Renal cortex interstitium (tissue), 11 donors: ENCODE data around the gene SPDL1. TPM values are rescaled to one million over a fixed set of nuclear protein-coding genes. Genes with fewer than 3 reads are reported as not detected.

Source experiments
- DNase-seq, 11 donors: peaks; one replicate each; pipeline ENCODE4 v3.0.0-alpha.2; 2013; ENCODE audit warnings: low read depth in 9 of 11, low spot score in 4 of 11; ENCODE audit errors: extremely low read depth in 1 of 11
- polyA plus RNA-seq, 3 donors: library from polyadenylated mRNA; unstranded; fragments of 120-200 nt; gene quantifications; one replicate each; pipeline ENCODE4 v1.2.1, GENCODE V29; 2013; ENCODE audit not compliant: insufficient read length in 3 of 3

The SPDL1 gene
- polyA plus RNA-seq, 3 donors = 33.3 to 43.8 (median 38.8) TPM

DNA sequence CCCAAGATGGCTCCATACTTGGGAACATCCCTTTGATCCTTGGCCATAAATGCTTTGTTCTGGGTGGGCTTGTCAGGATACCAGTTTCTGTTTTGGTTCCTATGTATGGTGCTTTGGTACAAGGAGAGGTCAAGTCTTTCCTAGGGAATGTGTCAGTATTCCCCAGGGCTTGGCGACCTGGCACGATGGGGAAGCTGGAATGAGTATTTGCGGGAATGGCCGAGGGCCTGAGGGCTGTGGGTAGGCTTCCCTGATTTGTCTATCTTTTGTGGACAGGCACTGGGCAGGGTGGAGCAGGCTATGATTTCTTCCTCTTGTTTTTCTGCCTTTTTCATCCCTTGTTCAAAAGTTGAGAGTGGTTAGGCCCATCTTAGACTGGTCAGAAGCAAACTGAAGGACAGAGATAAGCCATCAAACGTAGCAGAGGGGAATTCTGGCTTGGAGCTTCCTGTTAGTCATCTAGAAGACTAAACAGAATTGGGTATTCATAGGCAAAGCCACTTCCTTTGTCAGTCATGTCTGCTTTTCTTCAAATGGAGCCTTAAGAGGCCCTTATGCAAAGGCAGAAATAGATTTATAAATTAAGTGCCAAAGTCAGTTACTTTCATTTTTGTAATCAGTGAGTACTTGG is 67.2 kb downstream of the SPDL1 start:
- no peak for DNase-seq

DNA sequence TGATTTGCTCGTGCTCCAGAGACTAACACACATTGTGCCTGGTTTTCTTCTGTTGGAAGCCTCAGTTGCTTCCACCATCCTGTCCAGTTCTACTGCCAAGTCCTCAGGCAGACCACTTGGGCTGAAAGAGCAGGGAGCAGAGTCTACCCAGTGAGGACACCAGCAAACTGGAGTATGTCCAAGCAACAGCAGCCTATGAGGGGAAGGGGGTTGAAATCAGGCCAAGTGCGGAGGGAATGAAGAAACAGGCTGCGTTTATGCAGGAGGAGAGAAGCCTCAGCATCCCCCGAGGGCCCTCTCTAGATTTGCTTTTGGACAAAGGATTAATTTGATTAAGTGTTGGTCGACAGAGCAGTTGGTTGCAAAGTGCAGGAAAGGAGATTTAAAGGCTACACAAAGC is 68.0 kb downstream of the SPDL1 start:
- DNase-seq = no peak

DNA sequence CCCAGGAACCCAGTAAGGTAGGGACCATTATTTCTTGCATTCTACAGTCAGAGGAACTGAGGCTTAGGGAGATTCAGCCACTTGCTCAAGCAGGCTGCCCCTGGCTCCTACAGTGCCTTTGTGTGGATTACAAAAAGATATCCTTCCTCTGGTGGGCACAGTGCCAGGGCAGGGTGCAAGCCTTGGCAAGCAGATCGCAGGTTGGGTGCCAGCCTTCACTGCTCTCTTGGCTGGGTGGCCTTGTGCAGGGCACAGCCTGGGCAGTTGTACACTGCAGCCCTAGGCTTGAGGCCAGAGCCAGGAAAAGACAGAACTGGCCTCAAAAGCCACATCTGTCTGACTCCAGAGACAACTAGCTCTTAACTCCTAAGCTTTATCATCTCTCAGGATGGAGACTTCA is 68.5 kb downstream of the SPDL1 start:
- no peak for DNase-seq

DNA sequence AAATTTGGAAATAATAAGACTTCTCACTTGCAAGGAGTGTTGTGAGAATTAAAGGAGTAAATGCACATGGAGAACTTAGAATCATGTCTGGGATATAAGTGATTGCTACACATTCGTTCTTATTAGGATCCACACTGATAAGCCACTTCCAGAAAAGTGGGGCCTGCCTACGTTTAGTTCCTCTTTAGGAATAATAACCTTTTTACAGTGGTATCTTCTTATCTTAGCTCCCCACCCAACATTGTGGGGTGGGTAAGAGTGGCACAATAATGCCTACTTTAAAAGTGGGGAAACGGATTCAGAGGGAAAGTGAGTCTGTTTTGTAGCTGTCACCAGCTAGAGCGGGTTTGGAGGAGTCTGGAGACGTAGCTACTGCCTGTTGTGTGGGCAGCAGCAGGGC is 69.5 kb downstream of the SPDL1 start:
- no peak for DNase-seq

Other genes starting within 250 kb of the SPDL1 start
- 1 to 10 TPM; 2.6 to 3.6 (median 2.6) TPM for gene DOCK2, start 53.5 kb downstream of the SPDL1 start, polyA plus RNA-seq